Measurements from ENCODE around the gene TWIST2. TPM values are rescaled to one million over a fixed set of nuclear protein-coding genes. Genes with fewer than 3 reads are reported as not detected.

The TWIST2 gene
- total RNA-seq, 2 experiments from 2014 or later, result not detected

DNA sequence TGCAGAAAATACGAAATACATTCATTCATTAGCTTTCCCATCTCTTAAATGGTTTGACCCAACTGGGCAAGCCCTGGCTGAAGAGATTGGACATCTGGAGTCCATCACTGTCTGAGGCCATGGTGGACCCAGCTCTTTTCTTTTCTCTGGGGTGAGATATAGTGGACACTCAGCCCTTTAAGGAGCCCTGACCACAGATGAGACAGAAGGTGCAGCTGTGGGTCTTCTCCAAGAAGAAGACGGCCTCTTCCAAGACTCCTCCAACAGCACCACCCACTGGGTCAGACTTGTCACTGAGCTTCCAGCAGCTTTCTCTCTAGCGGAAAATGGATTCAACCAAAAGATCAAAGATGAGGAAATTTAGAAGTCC lies 27.2 kb downstream of the TWIST2 start:
- H3K9me3 ChIP-seq (ENCODE audit: control insufficient read depth in 1 of 2, insufficient read depth in 1 of 2, low read length in 2 of 2), result peaks cover 0 to 17% of the 10 kb centered on the region in 2 experiments
- no peak for TF ChIP-seq CTCF (IDR thresholded peaks at IDR 0.05)
- H3K36me3 ChIP-seq (ENCODE audit: insufficient read depth, low read length), result no peaks in the 10 kb centered on the region
- H3K4me3 ChIP-seq (ENCODE audit: low read length), result no peak overlapping the region
- Mint-ChIP-seq H3K4me3 (no peak overlapping the region), H3K27ac (no peak overlapping the region), H3K36me3 (ENCODE audit: low read depth) (no peaks in the 10 kb centered on the region), H3K4me1 (ENCODE audit: low read depth) (no peaks in the 10 kb centered on the region), H3K27me3 (peaks cover 36% of the 10 kb centered on the region), H3K9me3 (peaks cover 3% of the 10 kb centered on the region)
- H3K27ac ChIP-seq (ENCODE audit: low read depth in 1 of 2, low read length in 2 of 2), result no peak overlapping the region
- H3K27me3 ChIP-seq (ENCODE audit: control insufficient read depth in 1 of 2, insufficient read depth in 2 of 2, low read length in 2 of 2), result peaks cover 0 to 5% of the 10 kb centered on the region in 2 experiments
- POLR2A ChIA-PET, result interaction anchor here (0.8 kb wide), 1 partner anchor 404 kb away, joined by 3 read pairs; no protein-coding TSS in a partner anchor
- DNase-seq, result no peak
- CTCF ChIA-PET, result no interaction called here
- intact Hi-C loops (cut with DNase I, micrococcal nuclease), result no loop called here
- ATAC-seq (ENCODE audit: poor library complexity), result no peak
- H3K4me1 ChIP-seq (ENCODE audit: insufficient read depth, low read length), result no peaks in the 10 kb centered on the region

GRCh38 chr2:238875471-238876231 lies 27.8 kb downstream of the TWIST2 start:
- ATAC-seq (ENCODE audit: poor library complexity), result no peak
- ChIA-PET POLR2A (interaction anchor here (0.8 kb wide), 1 partner anchor 403 kb away, joined by 3 read pairs; no protein-coding TSS in a partner anchor), CTCF (no interaction called here)
- no peak for DNase-seq
- Mint-ChIP-seq H3K9me3 (peaks cover 3% of the 10 kb centered on the region), H3K27me3 (peaks cover 36% of the 10 kb centered on the region), H3K4me3 (no peak overlapping the region), H3K27ac (no peak overlapping the region), H3K4me1 (ENCODE audit: low read depth) (no peaks in the 10 kb centered on the region), H3K36me3 (ENCODE audit: low read depth) (no peaks in the 10 kb centered on the region)
- no peaks in the 10 kb centered on the region for H3K4me1 ChIP-seq (ENCODE audit: insufficient read depth, low read length)
- H3K27me3 ChIP-seq (ENCODE audit: control insufficient read depth in 1 of 2, insufficient read depth in 2 of 2, low read length in 2 of 2), result peaks cover 0 to 5% of the 10 kb centered on the region in 2 experiments
- intact Hi-C loops (cut with DNase I, micrococcal nuclease), result no loop called here
- H3K4me3 ChIP-seq (ENCODE audit: low read length), result no peak overlapping the region
- peaks cover 0 to 17% of the 10 kb centered on the region in 2 experiments for H3K9me3 ChIP-seq (ENCODE audit: control insufficient read depth in 1 of 2, insufficient read depth in 1 of 2, low read length in 2 of 2)
- no peak overlapping the region for H3K27ac ChIP-seq (ENCODE audit: low read depth in 1 of 2, low read length in 2 of 2)
- TF ChIP-seq CTCF (IDR thresholded peaks at IDR 0.05), result no peak
- H3K36me3 ChIP-seq (ENCODE audit: insufficient read depth, low read length), result no peaks in the 10 kb centered on the region

DNA sequence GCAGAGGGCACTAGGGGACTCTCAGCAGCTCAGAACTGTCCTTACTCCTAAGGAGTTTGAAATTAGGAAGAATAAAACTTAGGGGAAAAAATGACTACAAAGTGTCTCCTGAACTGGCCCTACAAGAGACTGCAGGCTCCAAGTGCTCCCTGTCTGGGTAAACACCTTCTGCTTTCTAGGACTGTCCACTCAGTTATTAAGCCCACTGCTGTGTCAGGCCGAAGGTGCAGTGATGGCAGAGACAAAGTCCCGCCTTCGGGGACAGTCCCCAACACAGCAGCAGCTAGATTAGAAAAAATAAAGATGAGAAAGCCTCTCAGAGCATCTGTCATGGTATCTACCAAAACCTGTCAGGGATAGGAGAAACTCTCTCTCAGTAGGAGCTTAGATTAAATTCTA lies 28.3 kb downstream of the TWIST2 start:
- Mint-ChIP-seq H3K4me1 (ENCODE audit: low read depth) (no peaks in the 10 kb centered on the region), H3K27me3 (peaks cover 36% of the 10 kb centered on the region), H3K9me3 (peaks cover 3% of the 10 kb centered on the region), H3K27ac (no peak overlapping the region), H3K36me3 (ENCODE audit: low read depth) (no peaks in the 10 kb centered on the region), H3K4me3 (no peak overlapping the region)
- ATAC-seq (ENCODE audit: poor library complexity), result no peak
- Histone ChIP-seq H3K27ac (ENCODE audit: low read depth in 1 of 2, low read length in 2 of 2) (no peak overlapping the region), H3K36me3 (ENCODE audit: insufficient read depth, low read length) (no peaks in the 10 kb centered on the region), H3K4me1 (ENCODE audit: insufficient read depth, low read length) (no peaks in the 10 kb centered on the region), H3K27me3 (ENCODE audit: control insufficient read depth in 1 of 2, insufficient read depth in 2 of 2, low read length in 2 of 2) (peaks cover 0 to 5% of the 10 kb centered on the region in 2 experiments), H3K9me3 (ENCODE audit: control insufficient read depth in 1 of 2, insufficient read depth in 1 of 2, low read length in 2 of 2) (peaks cover 0 to 17% of the 10 kb centered on the region in 2 experiments), H3K4me3 (ENCODE audit: low read length) (no peak overlapping the region)
- TF ChIP-seq CTCF (IDR thresholded peaks at IDR 0.05), result no peak
- ChIA-PET POLR2A (no interaction called here), CTCF (no interaction called here)
- intact Hi-C loops (cut with DNase I, micrococcal nuclease), result no loop called here
- DNase-seq, result no peak
